EL (cell line): Measurements from ENCODE around the gene SRL.

Experiments
- DNase-seq: peaks from one replicate; pipeline ENCODE4 v3.0.0-alpha.2; 2016

Gene SRL

GRCh38 chr16:4194661-4195060, 47.2 kb downstream of the SRL start:
- no peak for DNase-seq

- DNase-seq, result no peak
Measured at GRCh38 chr16:4193920-4194319, 48.0 kb downstream of the SRL start.

GRCh38 chr16:4192206-4192605, 49.7 kb downstream of the SRL start:
- DNase-seq, result no peak

- DNase-seq, result no peak
Measured at GRCh38 chr16:4190712-4191333, 51.1 kb downstream of the SRL start.

GRCh38 chr16:4190086-4190485, 51.8 kb downstream of the SRL start:
- DNase-seq, result no peak

- DNase-seq, result no peak
Measured at GRCh38 chr16:4184038-4184702, 57.7 kb downstream of the SRL start.

GRCh38 chr16:4183237-4184037, 58.4 kb downstream of the SRL start:
- peak; percentile 96 for DNase-seq

- DNase-seq, result no peak
Measured at GRCh38 chr16:4182581-4183236, 59.2 kb downstream of the SRL start.

GRCh38 chr16:4180511-4180910, 61.4 kb downstream of the SRL start:
- DNase-seq, result no peak

- no peak for DNase-seq
Measured at GRCh38 chr16:4179763-4180260, 62.1 kb downstream of the SRL start.

GRCh38 chr16:4179020-4179419, 62.9 kb downstream of the SRL start:
- peak; percentile 43 for DNase-seq

GRCh38 chr16:4178468-4179010, 63.3 kb downstream of the SRL start:
- no peak for DNase-seq

- peak; percentile 71 for DNase-seq
Measured at GRCh38 chr16:4176906-4177417, 64.9 kb downstream of the SRL start.

GRCh38 chr16:4175849-4176248, 66.0 kb downstream of the SRL start:
- peak; percentile 18 for DNase-seq

- DNase-seq, result peak; percentile 74
Measured at GRCh38 chr16:4172070-4172469, 69.8 kb downstream of the SRL start.

- DNase-seq, result no peak
Measured at GRCh38 chr16:4169415-4169814, 72.5 kb downstream of the SRL start.

- DNase-seq, result no peak
Measured at GRCh38 chr16:4166821-4167220, 75.1 kb downstream of the SRL start.

- peak; percentile 23 for DNase-seq
Measured at GRCh38 chr16:4160658-4161430, 81.0 kb downstream of the SRL start.

GRCh38 chr16:4159726-4160125, 82.2 kb downstream of the SRL start:
- no peak for DNase-seq

- no peak for DNase-seq
Measured at GRCh38 chr16:4158143-4159093, 83.5 kb downstream of the SRL start.

- DNase-seq, result no peak
Measured at GRCh38 chr16:4157376-4157825, 84.5 kb downstream of the SRL start.
